Gastrocnemius medialis (tissue), 4 donors: ENCODE data around the gene LITAFD.

Experiments used
- CTCF ChIP-seq, 5 experiments: fragments of 450-650 bp in 3 of 5; fragments of 200-600 bp in 2 of 5; sonication (generic) in 2 of 5; IDR thresholded peaks in 4 of 5; conservative IDR thresholded peaks in 1 of 5; 1 replicate in 4 of 5; 2 replicates in 1 of 5; pipeline ENCODE4 v1.5.1; 2016 to 2019; ENCODE audit warnings: antibody characterized with exemption in 5 of 5, mild to moderate bottlenecking in 3 of 5, moderate library complexity in 3 of 5
- POLR2A ChIP-seq, 2 donors: fragments of 450-650 bp; IDR thresholded peaks; one replicate each; pipeline ENCODE4 v1.6.1; 2017; ENCODE audit warnings: antibody characterized with exemption in 2 of 2, mild to moderate bottlenecking in 2 of 2, moderate library complexity in 2 of 2

DNA sequence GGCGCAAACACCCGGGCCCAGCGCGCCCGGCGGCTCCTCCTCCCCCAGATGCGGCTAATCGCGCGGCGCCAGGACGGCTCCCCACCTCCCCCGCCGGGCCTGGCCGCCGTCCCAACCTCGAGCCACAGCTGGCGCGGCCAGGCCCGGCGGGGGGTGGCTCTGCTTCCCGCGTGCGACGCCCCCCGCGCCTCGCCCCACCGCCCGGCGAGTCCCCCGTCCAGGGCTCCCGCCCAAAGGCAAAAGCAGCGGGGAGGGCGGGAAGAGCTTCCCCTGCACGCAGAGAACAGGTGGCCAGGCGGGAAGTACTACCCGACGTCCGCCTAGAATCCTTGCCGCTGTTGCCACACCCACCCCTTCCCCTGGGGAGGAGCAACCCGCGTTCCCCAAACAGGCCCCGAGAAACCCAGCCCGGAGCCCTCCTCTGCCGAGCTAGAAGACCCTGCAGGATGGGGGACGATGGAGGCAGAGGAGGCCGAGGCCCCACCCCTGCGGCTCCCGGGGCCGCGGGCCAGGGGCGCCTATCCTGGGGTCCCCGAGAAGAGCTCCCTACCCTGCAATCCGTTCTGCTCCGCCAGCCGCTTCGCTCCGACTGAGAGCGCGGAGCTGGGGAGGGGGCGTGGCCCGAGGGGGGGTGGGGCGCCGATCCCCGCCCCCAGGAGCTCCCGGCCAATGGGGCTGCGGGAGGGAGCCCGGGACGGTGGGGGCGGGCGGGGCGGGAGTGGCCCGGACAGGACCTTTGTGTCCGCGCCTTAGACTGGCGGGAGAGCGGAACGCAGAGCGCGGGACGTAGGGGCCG lies 13.5 kb upstream of the LITAFD start, which contains the start of gene CARHSP1:
- TF ChIP-seq POLR2A (IDR thresholded peaks at IDR 0.05) = peak; percentile 60 to 70
- TF ChIP-seq CTCF (IDR thresholded peaks at IDR 0.05 in 4 of 5, conservative IDR thresholded peaks at IDR 0.05 in 1 of 5) = no peak
